NCI-H82 treated with DMSO at 0.1 percent for 48 hours (cell line): ENCODE results near the gene TMEM163.

Source experiments
- DNase-seq: peaks from one replicate; lab custom pipeline; 2025; ENCODE audit not compliant: unreplicated experiment; lab: John Stamatoyannopoulos, UW

Gene TMEM163

GRCh38 chr2:134693359-134694330 lies 25.2 kb downstream of the TMEM163 start:
- DNase-seq, result no peak

- DNase-seq, result no peak
Observed at GRCh38 chr2:134692499-134692898, 26.3 kb downstream of the TMEM163 start.

- no peak for DNase-seq
Observed at GRCh38 chr2:134690629-134691215, 28.1 kb downstream of the TMEM163 start.

GRCh38 chr2:134689315-134689714 lies 29.5 kb downstream of the TMEM163 start:
- no peak for DNase-seq

- DNase-seq, result no peak
Observed at GRCh38 chr2:134685967-134686366, 32.8 kb downstream of the TMEM163 start.

- no peak for DNase-seq
Observed at GRCh38 chr2:134683561-134684112, 35.2 kb downstream of the TMEM163 start.

- DNase-seq, result no peak
Observed at GRCh38 chr2:134682726-134683125, 36.1 kb downstream of the TMEM163 start.

GRCh38 chr2:134681201-134681600 lies 37.6 kb downstream of the TMEM163 start:
- no peak for DNase-seq

GRCh38 chr2:134679745-134680144 lies 39.1 kb downstream of the TMEM163 start:
- DNase-seq, result no peak

GRCh38 chr2:134679294-134679693 lies 39.5 kb downstream of the TMEM163 start:
- DNase-seq, result no peak

- no peak for DNase-seq
Observed at GRCh38 chr2:134677856-134678756, 40.7 kb downstream of the TMEM163 start.

GRCh38 chr2:134676960-134677359 lies 41.8 kb downstream of the TMEM163 start:
- no peak for DNase-seq

GRCh38 chr2:134675314-134675713 lies 43.5 kb downstream of the TMEM163 start:
- DNase-seq, result no peak

GRCh38 chr2:134674687-134675086 lies 44.1 kb downstream of the TMEM163 start:
- no peak for DNase-seq

- no peak for DNase-seq
Observed at GRCh38 chr2:134671513-134671912, 47.3 kb downstream of the TMEM163 start.

- DNase-seq, result no peak
Observed at GRCh38 chr2:134670955-134671354, 47.8 kb downstream of the TMEM163 start.

- DNase-seq, result no peak
Observed at GRCh38 chr2:134669731-134670669, 48.8 kb downstream of the TMEM163 start.

- DNase-seq, result no peak
Observed at GRCh38 chr2:134668821-134669220, 50.0 kb downstream of the TMEM163 start.

- DNase-seq, result no peak
Observed at GRCh38 chr2:134667541-134667940, 51.3 kb downstream of the TMEM163 start.

- DNase-seq, result no peak
Observed at GRCh38 chr2:134667081-134667480, 51.7 kb downstream of the TMEM163 start.
